ENCODE measurements around the gene OSGIN1. TPM values are rescaled to one million over a fixed set of nuclear protein-coding genes. Genes with fewer than 3 reads are reported as not detected.

The OSGIN1 gene
- total RNA-seq, 1 experiment from 2014 or later = 1.7 TPM

- no peaks in the 10 kb centered on the region for H3K4me1 Mint-ChIP-seq
- H3K4me3 Mint-ChIP-seq = no peak overlapping the region
- H3K27me3 Mint-ChIP-seq (ENCODE audit: low read depth) = peaks cover 6% of the 10 kb centered on the region; the same call in 1 of the 2 replicates
- peaks cover 7% of the 10 kb centered on the region for H3K36me3 Mint-ChIP-seq
- ChIA-PET POLR2A (no interaction called here), CTCF (interaction anchor here (0.8 to 1.0 kb wide), 2 partner anchors 27 to 65 kb away, joined by 3 read pairs; no protein-coding TSS in a partner anchor)
- peaks cover 12% of the 10 kb centered on the region for H3K9me3 Mint-ChIP-seq
- no peak for DNase-seq (ENCODE audit: low spot score)
- ATAC-seq = no peak
- H3K27ac Mint-ChIP-seq = no peak overlapping the region
- TF ChIP-seq, protein P1, sequence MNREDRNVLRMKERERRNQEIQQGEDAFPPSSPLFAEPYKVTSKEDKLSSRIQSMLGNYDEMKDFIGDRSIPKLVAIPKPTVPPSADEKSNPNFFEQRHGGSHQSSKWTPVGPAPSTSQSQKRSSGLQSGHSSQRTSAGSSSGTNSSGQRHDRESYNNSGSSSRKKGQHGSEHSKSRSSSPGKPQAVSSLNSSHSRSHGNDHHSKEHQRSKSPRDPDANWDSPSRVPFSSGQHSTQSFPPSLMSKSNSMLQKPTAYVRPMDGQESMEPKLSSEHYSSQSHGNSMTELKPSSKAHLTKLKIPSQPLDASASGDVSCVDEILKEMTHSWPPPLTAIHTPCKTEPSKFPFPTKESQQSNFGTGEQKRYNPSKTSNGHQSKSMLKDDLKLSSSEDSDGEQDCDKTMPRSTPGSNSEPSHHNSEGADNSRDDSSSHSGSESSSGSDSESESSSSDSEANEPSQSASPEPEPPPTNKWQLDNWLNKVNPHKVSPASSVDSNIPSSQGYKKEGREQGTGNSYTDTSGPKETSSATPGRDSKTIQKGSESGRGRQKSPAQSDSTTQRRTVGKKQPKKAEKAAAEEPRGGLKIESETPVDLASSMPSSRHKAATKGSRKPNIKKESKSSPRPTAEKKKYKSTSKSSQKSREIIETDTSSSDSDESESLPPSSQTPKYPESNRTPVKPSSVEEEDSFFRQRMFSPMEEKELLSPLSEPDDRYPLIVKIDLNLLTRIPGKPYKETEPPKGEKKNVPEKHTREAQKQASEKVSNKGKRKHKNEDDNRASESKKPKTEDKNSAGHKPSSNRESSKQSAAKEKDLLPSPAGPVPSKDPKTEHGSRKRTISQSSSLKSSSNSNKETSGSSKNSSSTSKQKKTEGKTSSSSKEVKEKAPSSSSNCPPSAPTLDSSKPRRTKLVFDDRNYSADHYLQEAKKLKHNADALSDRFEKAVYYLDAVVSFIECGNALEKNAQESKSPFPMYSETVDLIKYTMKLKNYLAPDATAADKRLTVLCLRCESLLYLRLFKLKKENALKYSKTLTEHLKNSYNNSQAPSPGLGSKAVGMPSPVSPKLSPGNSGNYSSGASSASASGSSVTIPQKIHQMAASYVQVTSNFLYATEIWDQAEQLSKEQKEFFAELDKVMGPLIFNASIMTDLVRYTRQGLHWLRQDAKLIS (CRISPR knock-in tag; IDR thresholded peaks at IDR 0.05; ENCODE audit: borderline replicate concordance) = no peak
- no peak for TF ChIP-seq ZNF416 (CRISPR knock-in tag; IDR thresholded peaks at IDR 0.05)
- no peak for TF ChIP-seq CREM (CRISPR knock-in tag; IDR thresholded peaks at IDR 0.05)
- no peak for TF ChIP-seq ZSCAN18 (CRISPR knock-in tag; IDR thresholded peaks at IDR 0.05)
- TF ChIP-seq, protein P2, sequence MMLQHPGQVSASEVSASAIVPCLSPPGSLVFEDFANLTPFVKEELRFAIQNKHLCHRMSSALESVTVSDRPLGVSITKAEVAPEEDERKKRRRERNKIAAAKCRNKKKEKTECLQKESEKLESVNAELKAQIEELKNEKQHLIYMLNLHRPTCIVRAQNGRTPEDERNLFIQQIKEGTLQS (CRISPR knock-in tag; conservative IDR thresholded peaks at IDR 0.05) = no peak
- no peak for TF ChIP-seq FOXJ3 (CRISPR knock-in tag; IDR thresholded peaks at IDR 0.05; ENCODE audit: borderline replicate concordance)
- TF ChIP-seq, protein P3, sequence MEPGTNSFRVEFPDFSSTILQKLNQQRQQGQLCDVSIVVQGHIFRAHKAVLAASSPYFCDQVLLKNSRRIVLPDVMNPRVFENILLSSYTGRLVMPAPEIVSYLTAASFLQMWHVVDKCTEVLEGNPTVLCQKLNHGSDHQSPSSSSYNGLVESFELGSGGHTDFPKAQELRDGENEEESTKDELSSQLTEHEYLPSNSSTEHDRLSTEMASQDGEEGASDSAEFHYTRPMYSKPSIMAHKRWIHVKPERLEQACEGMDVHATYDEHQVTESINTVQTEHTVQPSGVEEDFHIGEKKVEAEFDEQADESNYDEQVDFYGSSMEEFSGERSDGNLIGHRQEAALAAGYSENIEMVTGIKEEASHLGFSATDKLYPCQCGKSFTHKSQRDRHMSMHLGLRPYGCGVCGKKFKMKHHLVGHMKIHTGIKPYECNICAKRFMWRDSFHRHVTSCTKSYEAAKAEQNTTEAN (CRISPR knock-in tag; IDR thresholded peaks at IDR 0.05) = no peak
- TF ChIP-seq GRHL2 (CRISPR knock-in tag; IDR thresholded peaks at IDR 0.05; ENCODE audit: insufficient replicate concordance, severe bottlenecking) = no peak
- no peak for TF ChIP-seq ATF6 (CRISPR knock-in tag; IDR thresholded peaks at IDR 0.05)
- TF ChIP-seq PREB (CRISPR knock-in tag; IDR thresholded peaks at IDR 0.05; ENCODE audit: borderline replicate concordance) = no peak
Measured at GRCh38 chr16:83983491-83983890, 30.5 kb downstream of the OSGIN1 start.

DNA sequence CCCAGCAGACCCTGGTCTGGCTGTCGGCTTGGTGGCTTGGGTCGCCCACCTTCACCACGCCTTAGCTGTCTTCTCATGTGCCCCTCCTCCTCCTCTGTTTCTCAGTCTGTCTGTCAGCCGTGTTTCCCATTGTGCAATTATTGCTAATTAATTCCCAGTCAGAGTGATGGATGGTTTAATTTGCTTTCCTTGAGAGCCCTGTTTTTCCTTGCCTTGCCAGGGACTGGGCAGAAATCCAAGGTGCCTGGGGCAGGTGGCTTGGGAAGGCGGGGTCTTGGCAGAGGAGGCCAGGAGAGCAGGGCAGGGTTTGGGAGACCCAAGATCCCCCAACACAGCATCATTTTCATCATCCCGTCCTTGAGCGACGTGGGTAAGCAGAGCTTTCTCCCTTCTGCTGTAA, 36.3 kb downstream of the OSGIN1 start:
- Mint-ChIP-seq H3K9me3 (no peaks in the 10 kb centered on the region), H3K27me3 (ENCODE audit: low read depth) (no peaks in the 10 kb centered on the region), H3K36me3 (no peaks in the 10 kb centered on the region; the same call in 1 of the 2 replicates), H3K27ac (no peak overlapping the region), H3K4me3 (no peak overlapping the region), H3K4me1 (no peaks in the 10 kb centered on the region)
- ATAC-seq (no peak), DNase-seq (ENCODE audit: low spot score) (no peak)
- ChIA-PET POLR2A (interaction anchor here (0.5 kb wide), 1 partner anchor 11 kb away, joined by 3 read pairs; no protein-coding TSS in a partner anchor), CTCF (interaction anchor here (0.5 to 1.1 kb wide), 3 partner anchors 74 to 1217 kb away, joined by 3 to 4 read pairs (median 3); no protein-coding TSS in a partner anchor)
- TF ChIP-seq ATF6 (CRISPR knock-in tag; IDR thresholded peaks at IDR 0.05) = no peak
- no peak for TF ChIP-seq NFATC4 (CRISPR knock-in tag; IDR thresholded peaks at IDR 0.05)

Measured in WTC11 (cell line).